A673 (cell line): ENCODE measurements around the gene ALDH1A3.

Experiments used
- EZH2 ChIP-seq: fragments of 200-600 bp; sonication (generic); IDR thresholded peaks from 2 replicates; pipeline ENCODE4 v1.6.1; 2017; ENCODE audit warnings: borderline replicate concordance, low read depth, mild to moderate bottlenecking, mixed read lengths, antibody characterized with exemption, low read length; ENCODE audit not compliant: poor library complexity, severe bottlenecking
- TF ChIP-seq, protein P1 (sequence below): fragments of 300-800, 200-600 bp; sonication (generic); conservative IDR thresholded peaks from 2 replicates; pipeline ENCODE4 v1.5.1; 2017; ENCODE audit warnings: low read depth, mild to moderate bottlenecking, antibody characterized with exemption, low read length, moderate library complexity, mixed read lengths

DNA sequence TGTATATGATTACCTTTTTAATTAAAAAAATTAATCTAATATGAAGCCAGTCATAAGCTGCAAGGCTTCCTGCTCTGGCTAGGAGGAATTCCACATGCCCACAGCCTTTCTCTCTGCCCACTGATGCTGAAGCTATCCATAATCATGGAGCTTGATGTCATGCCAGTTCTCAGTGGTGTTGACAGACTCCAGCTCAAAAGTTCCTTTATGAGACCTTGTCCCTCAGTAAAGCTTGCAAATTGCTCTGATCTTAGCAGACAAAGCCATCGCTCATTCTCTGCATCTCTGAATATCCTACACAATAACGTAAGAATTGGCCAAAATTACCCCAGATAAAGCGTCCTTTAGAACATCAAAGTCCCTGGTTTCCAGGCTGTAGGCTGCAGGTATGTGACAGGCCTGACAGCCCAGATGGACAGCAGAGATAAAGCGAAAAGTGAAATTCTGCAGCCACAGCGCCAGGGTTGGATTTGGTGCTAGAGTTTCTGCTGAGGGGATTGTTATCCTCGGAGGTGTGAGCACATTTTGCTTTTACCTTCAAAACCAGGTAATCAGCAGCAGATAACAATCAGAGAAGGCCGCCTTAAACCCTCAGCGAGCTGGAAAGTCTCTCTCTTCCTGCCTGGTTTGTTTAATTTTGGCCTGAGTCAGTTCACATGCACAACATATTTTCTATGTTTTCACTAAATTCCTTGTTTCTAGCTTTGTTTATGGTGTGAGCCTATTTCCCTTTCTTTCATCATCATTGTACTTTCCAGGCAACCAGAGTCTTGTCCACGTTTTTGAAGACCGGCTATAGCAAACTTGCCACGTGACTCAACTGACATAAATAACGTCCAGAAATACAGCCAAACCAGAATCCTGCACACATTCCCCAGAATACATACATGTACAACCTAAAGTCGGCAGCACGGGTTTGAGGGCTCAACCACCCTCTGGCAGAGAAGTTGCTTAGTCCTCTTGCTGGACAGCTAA lies 36.6 kb upstream of the ALDH1A3 start:
- TF ChIP-seq, protein P1, sequence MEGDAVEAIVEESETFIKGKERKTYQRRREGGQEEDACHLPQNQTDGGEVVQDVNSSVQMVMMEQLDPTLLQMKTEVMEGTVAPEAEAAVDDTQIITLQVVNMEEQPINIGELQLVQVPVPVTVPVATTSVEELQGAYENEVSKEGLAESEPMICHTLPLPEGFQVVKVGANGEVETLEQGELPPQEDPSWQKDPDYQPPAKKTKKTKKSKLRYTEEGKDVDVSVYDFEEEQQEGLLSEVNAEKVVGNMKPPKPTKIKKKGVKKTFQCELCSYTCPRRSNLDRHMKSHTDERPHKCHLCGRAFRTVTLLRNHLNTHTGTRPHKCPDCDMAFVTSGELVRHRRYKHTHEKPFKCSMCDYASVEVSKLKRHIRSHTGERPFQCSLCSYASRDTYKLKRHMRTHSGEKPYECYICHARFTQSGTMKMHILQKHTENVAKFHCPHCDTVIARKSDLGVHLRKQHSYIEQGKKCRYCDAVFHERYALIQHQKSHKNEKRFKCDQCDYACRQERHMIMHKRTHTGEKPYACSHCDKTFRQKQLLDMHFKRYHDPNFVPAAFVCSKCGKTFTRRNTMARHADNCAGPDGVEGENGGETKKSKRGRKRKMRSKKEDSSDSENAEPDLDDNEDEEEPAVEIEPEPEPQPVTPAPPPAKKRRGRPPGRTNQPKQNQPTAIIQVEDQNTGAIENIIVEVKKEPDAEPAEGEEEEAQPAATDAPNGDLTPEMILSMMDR, result no peak
- TF ChIP-seq EZH2, result no peak
